Hepatocyte (in vitro differentiated cells): Measurements from ENCODE around the gene HVCN1.

Source experiments
- CTCF ChIP-seq: fragments of 200-600 bp; sonication (generic); IDR thresholded peaks from 2 replicates; pipeline ENCODE4 v1.5.1; 2016; ENCODE audit warnings: antibody characterized with exemption, mild to moderate bottlenecking; ENCODE audit not compliant: poor library complexity
- EZH2 ChIP-seq: fragments of 200-600 bp; sonication (generic); IDR thresholded peaks from 2 replicates; pipeline ENCODE4 v1.6.1; 2016; ENCODE audit warnings: antibody characterized with exemption, mild to moderate bottlenecking, borderline replicate concordance
- EZH2phosphoT487 ChIP-seq: fragments of 200-600 bp; sonication (generic); IDR thresholded peaks from one replicate; pipeline ENCODE4 v1.6.1; 2018; ENCODE audit warnings: antibody characterized with exemption, mild to moderate bottlenecking, low read depth, moderate library complexity; ENCODE audit not compliant: unreplicated experiment, severe bottlenecking

- no peak for TF ChIP-seq CTCF
- no peak for TF ChIP-seq EZH2
- TF ChIP-seq EZH2phosphoT487: no peak
Observed at GRCh38 chr12:110669193-110669502, 19.8 kb downstream of the HVCN1 start.
